Esophagus (tissue), 2 donors: ENCODE results near the gene DLG5. TPM values are rescaled to one million over a fixed set of nuclear protein-coding genes. Genes with fewer than 3 reads are reported as not detected.

Source experiments
- H3K27ac ChIP-seq, 2 donors: one replicate each; pipeline ENCODE4 v1.5.1; 2013; ENCODE audit warnings: low read depth in 2 of 2, mild to moderate bottlenecking in 2 of 2, inconsistent platforms in 1 of 2, low read length in 1 of 2, moderate library complexity in 1 of 2
- H3K27me3 ChIP-seq, 2 donors: one replicate each; pipeline ENCODE4 v1.6.1; 2013; ENCODE audit warnings: low read length in 2 of 2, control low read depth in 1 of 2, mild to moderate bottlenecking in 1 of 2; ENCODE audit not compliant: insufficient read depth in 2 of 2, control insufficient read depth in 1 of 2
- H3K36me3 ChIP-seq, 2 donors: one replicate each; pipeline ENCODE4 v1.6.1; 2013; ENCODE audit warnings: low read length in 1 of 2; ENCODE audit not compliant: control insufficient read depth in 2 of 2, insufficient read depth in 2 of 2
- H3K4me1 ChIP-seq, 2 donors: one replicate each; pipeline ENCODE4 v1.6.1; 2013; ENCODE audit warnings: low read length in 1 of 2; ENCODE audit not compliant: control insufficient read depth in 2 of 2, insufficient read depth in 2 of 2
- H3K4me3 ChIP-seq, 2 donors: one replicate each; pipeline ENCODE4 v1.5.1; 2013; ENCODE audit warnings: low read length in 2 of 2, mild to moderate bottlenecking in 2 of 2, low read depth in 1 of 2, moderate library complexity in 1 of 2
- H3K9me3 ChIP-seq, 2 donors: one replicate each; pipeline ENCODE4 v1.6.1; 2013; ENCODE audit warnings: mild to moderate bottlenecking in 2 of 2, low read depth in 1 of 2, low read length in 1 of 2, moderate library complexity in 1 of 2; ENCODE audit not compliant: control insufficient read depth in 2 of 2, insufficient read depth in 1 of 2
- WGBS, 2 donors: extraction: QIAGEN DNeasy Blood & Tissue Kit; methylation state at CpG; one replicate each; pipeline ENCODE4 v1.1.7; 2013; 5-methylcytosine and 5-hydroxymethylcytosine counted together
- polyA plus RNA-seq, 2 donors: library from polyadenylated mRNA; stranded (reverse); fragments of 200-250 nt; gene quantifications; one replicate each; pipeline ENCODE4 v1.2.3, GENCODE V29; 2013
- donor health status: healthy with polysubstance abuse.
- donor health status: Bipolar disorder and iron deficiency.

The DLG5 gene
- polyA plus RNA-seq, 2 donors, result 13.9 to 17.4 TPM

DNA sequence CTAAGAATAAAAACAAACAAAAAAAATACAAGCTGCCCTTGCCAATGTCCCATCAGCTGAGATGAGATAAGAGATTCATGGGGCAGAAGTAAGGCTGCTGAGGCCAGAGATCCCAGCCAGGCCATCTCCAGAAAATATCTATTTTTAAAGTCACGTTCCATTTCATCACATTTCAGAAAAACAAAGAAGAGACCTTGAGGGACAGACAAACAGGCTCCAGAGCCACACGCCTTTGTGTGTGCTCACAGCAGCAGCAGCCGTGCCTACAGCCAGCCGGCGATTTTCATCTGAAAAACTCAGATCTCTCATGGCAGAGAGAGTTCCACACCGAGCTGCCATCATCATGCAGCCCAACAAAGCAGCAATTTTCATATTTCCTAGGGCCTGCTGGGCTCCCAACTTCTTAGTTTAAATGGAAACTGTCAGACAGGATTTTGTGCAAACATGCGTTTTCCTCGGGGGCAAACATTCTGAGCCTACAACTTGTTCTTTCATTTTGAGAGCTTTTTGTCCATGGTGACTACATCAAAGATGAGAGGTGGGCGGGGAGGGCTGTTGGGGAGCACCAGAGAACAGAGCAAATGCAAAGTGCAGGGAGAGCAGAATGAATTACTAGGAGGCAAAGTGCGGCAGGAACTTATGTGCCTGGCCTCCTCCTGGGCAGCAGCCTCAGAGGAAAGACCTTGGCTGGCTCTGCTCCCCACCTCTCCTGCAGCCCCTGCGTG is 38.8 kb downstream of the DLG5 start:
- Histone ChIP-seq H3K36me3 (no peaks in the 10 kb centered on the region), H3K27ac (peak overlapping the region; percentile 54 to 78), H3K4me1 (peaks cover 14 to 23% of the 10 kb centered on the region in 2 donors), H3K9me3 (no peaks in the 10 kb centered on the region), H3K4me3 (no peak overlapping the region), H3K27me3 (no peaks in the 10 kb centered on the region)
- 24 to 29% methylated on average over 11 of the region's 11 CpGs for WGBS, 2 donors

DNA sequence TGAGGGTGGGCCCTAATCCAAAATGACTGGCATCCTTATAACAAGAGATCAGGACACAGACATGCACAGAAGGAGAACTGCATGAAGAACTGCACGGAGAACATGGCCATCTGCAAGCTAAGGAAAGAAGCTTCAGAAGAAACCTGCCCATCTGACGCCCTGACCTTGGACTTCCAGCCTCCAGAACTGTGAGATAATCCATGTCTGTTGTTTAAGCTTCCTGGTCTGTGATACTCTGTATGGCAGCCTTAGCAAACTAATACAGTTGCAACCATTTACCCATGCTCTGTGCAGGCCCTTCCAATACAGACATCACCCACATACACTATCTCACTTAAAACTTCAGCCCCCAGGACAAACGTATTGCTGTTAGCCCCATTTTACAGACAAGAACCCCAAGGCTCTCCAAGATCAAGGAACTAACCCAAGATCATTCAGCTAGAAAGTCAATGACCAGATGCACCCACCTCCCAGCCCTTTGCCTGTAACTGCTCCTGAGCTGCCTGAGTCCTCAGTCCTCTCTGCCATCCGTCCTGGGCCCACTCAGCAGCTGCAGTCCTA is 39.7 kb downstream of the DLG5 start:
- Histone ChIP-seq H3K36me3 (no peaks in the 10 kb centered on the region), H3K4me1 (peaks cover 10 to 22% of the 10 kb centered on the region in 2 donors), H3K27ac (peak overlapping the region; percentile 60 to 76), H3K9me3 (no peaks in the 10 kb centered on the region), H3K27me3 (no peaks in the 10 kb centered on the region), H3K4me3 (no peak overlapping the region)
- 70 to 74% methylated on average over 4 of the region's 4 CpGs for WGBS, 2 donors

DNA sequence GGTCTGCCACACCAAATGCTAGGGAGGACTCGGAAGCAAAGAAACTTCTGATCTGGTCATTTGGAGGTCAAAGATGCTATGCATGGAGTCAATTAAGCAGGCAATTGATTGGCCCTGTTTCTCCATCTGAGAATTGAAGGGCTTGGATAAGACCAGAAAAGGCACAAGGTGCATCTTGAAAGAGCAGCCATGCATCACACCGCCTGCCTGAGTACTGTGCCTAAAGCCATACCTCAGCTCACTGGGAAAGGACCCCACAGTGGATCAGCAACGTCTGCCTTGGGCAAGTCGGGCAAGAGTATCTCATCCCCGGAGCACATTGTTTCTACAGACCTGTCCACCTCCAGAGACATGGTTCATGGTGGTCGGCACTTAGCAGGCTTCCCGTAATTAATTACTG is 42.4 kb downstream of the DLG5 start:
- Histone ChIP-seq H3K36me3 (no peaks in the 10 kb centered on the region), H3K27ac (no peak overlapping the region), H3K4me3 (no peak overlapping the region), H3K27me3 (no peaks in the 10 kb centered on the region), H3K4me1 (peaks cover 7 to 21% of the 10 kb centered on the region in 2 donors), H3K9me3 (no peaks in the 10 kb centered on the region)
- WGBS, 2 donors, result 88 to 94% methylated on average over 7 of the region's 7 CpGs

DNA sequence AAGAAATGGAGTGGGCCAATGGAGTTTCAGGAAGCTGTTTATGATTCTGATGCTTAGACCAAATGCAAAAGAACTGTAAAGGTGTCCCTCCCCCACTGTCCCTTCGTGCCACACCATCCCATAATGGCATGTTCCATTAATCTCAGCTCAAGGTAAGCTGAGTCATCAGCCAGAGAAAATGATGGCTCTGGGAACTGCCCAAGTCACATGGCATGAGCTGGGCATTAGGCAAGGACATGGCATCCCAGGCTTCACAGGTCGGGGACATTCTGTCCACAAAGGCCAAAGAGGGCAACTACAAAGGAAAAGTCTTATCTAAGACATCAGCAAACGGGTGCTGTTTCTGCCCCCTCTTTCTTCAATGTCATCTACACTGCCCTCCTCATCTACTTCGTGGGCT is 44.9 kb downstream of the DLG5 start:
- H3K27me3 ChIP-seq, result no peaks in the 10 kb centered on the region
- no peaks in the 10 kb centered on the region for H3K36me3 ChIP-seq
- H3K27ac ChIP-seq, result no peak overlapping the region
- 71 to 73% methylated on average over 4 of the region's 4 CpGs for WGBS, 2 donors
- no peak overlapping the region for H3K4me3 ChIP-seq
- H3K9me3 ChIP-seq, result no peaks in the 10 kb centered on the region
- H3K4me1 ChIP-seq, result peaks cover 2 to 26% of the 10 kb centered on the region in 2 donors

DNA sequence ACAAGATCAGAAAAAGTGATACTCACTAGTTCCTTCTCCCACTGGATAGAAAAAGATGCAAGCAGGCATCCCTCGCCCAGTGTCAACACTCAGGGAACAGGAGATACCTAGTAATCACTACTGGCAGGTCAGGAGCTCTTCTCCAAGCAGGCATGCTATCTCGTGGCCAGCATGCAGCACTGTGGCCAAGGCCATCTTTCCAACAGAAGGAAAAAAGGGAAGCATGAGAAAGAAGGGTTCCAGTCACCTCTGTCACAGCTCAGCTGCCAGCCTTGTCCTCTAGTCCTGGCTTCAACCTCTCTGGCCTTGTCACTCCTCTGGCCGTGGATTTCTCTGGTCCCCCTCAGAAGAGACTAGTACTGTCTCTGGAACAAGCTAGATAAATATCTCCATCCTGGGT is 45.3 kb downstream of the DLG5 start:
- no peaks in the 10 kb centered on the region for H3K9me3 ChIP-seq
- no peak overlapping the region for H3K4me3 ChIP-seq
- H3K27ac ChIP-seq, result no peak overlapping the region
- WGBS, 2 donors, result 83 to 84% methylated on average over 3 of the region's 3 CpGs
- H3K27me3 ChIP-seq, result no peaks in the 10 kb centered on the region
- H3K36me3 ChIP-seq, result no peaks in the 10 kb centered on the region
- peaks cover 2 to 26% of the 10 kb centered on the region in 2 donors for H3K4me1 ChIP-seq

DNA sequence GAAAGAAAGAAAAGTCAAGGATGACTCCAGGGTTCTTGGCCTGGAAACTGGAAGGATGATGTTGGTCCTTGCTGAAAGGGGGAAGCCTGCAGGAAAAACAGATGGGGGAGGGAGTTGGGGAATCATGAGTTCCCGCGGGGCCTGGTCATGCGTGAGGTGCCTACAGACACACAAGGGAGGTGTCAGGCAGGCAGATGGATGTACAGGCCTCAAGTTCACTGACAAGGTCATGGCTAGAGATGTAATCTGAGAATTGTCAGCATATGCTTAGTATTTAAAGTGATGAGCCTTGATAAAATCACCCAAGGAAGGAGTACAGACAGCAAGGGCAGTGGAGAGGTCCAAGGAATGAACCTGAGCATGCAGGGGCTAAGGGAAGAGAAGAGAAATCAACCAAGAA is 46.8 kb downstream of the DLG5 start:
- WGBS, 2 donors, result 87 to 88% methylated on average over 3 of the region's 3 CpGs
- peaks cover 2 to 32% of the 10 kb centered on the region in 2 donors for H3K4me1 ChIP-seq
- no peaks in the 10 kb centered on the region for H3K9me3 ChIP-seq
- H3K27ac ChIP-seq, result no peak overlapping the region
- H3K36me3 ChIP-seq, result no peaks in the 10 kb centered on the region
- no peaks in the 10 kb centered on the region for H3K27me3 ChIP-seq
- no peak overlapping the region for H3K4me3 ChIP-seq

DNA sequence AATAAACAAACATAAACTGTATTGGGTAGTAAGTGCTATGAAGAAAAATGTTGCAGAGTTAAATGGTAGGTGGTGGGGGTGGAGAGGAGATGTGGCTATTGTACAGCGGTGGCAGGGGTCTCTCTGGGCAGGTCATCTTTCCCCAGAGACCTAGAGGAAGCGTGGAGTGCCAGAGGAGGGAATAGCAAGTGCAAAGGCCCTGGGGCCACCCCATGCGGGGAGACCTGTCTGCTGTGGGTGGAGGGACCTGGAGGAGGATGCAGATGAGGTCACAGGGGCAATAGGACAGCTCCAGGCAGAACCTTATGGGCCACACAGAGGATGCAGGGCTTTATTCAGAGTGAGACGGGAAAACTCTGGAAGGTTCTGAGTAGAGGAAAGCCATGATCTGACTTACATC is 47.5 kb downstream of the DLG5 start:
- H3K27ac ChIP-seq, result no peak overlapping the region
- WGBS, 2 donors, result 91 to 97% methylated on average over 4 of the region's 4 CpGs
- H3K4me3 ChIP-seq, result no peak overlapping the region

DNA sequence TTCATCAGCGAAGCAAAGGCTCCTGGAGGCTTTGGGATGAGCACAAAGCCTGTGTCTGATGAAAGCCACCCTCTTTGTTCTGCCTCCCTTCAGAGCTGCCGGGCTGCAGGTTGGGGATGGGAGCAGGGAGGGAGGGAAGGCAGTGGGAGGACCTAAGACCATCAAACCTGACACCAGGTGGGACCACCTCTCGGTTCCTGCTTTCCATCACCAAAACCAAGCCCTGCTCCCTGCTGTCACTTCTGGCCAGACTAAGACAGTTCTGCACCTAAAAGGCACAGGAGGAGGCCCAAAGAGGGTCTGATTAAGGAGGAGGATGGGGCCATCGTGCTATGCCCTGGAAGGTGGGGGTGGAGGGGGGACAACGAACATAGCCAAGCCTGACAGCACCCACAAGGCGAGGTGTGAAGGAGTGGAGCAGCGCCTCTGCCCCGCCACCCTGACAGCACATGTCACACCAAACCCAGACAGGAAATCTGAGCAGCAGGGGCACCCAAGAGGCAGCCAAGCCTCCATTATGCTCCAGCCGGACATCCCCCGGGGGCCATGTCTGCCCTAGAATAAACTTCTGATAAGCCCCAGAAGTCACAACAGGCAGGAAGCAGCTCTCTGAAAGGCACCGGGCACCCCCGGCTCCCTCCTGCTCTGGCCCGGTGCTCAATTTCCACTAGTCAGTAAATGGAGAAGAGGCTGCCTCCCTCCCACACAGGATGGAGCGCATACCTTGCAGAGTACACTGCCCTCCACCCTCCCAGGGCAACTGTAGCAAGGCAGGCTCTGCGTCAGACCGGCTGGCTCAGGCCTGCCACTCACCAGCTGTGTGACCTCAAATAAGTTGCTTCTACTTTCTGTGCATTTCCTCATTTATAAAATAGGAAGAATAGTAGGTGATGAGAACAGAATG is 48.9 kb downstream of the DLG5 start:
- Histone ChIP-seq H3K9me3 (no peaks in the 10 kb centered on the region), H3K36me3 (no peaks in the 10 kb centered on the region), H3K4me1 (peaks cover 2 to 47% of the 10 kb centered on the region in 2 donors), H3K27me3 (no peaks in the 10 kb centered on the region), H3K4me3 (no peak overlapping the region), H3K27ac (peak overlapping the region in 1 of 2 donors; percentile 68)
- 30 to 44% methylated on average over 16 of the region's 16 CpGs for WGBS, 2 donors

More for the DNA sequence above, 47.5 kb downstream of the DLG5 start:
- Histone ChIP-seq H3K4me1 (peaks cover 2 to 36% of the 10 kb centered on the region in 2 donors), H3K36me3 (no peaks in the 10 kb centered on the region), H3K9me3 (no peaks in the 10 kb centered on the region), H3K27me3 (no peaks in the 10 kb centered on the region)

DNA sequence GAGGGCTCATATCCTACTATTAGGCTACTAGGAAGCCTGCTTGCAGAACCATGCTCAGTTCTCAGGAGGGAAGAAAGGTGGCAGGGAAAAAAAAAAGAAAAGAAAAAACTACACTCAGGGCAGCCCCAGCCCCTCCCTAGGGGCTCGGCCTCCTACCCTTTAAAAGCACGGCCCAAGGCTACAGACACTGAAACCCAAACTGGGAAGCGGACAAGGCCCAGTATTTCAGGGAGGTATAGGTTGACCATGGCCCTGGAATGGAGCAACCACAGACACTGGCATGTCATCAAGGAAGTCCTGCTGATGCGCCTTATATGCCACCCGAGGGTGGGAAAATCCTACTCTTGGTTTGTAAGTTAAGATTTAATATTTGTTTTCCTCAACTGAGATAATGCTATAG is 50.8 kb downstream of the DLG5 start:
- Histone ChIP-seq H3K9me3 (no peaks in the 10 kb centered on the region), H3K4me3 (no peak overlapping the region), H3K27ac (peak overlapping the region in 1 of 2 donors; percentile 26), H3K4me1 (peaks cover 2 to 47% of the 10 kb centered on the region in 2 donors), H3K27me3 (no peaks in the 10 kb centered on the region), H3K36me3 (no peaks in the 10 kb centered on the region)
- WGBS, 2 donors, result 88 to 89% methylated on average over 5 of the region's 5 CpGs
